SU-DHL-6 (cell line): ENCODE results near the gene LRRC74A.

Experiments
- H2AFZ ChIP-seq: fragments of 200-600 bp; sonication (generic); 2 replicates; pipeline ENCODE4 v1.6.1; 2014; ENCODE audit warnings: low read depth, mild to moderate bottlenecking, moderate library complexity, mixed read lengths, antibody characterized with exemption, low read length; ENCODE audit not compliant: severe bottlenecking
- H3F3A ChIP-seq: fragments of 200-600 bp; shearing (Covaris generic); 2 replicates; pipeline ENCODE4 v1.6.0; 2016; ENCODE audit warnings: antibody characterized with exemption, mild to moderate bottlenecking; ENCODE audit not compliant: insufficient read depth
- H3K27ac ChIP-seq: fragments of 200-600 bp; sonication (generic); 2 replicates; pipeline ENCODE4 v1.5.1; 2016; ENCODE audit warnings: low read depth, mild to moderate bottlenecking, low read length, moderate library complexity, mixed read lengths
- H3K27me3 ChIP-seq: fragments of 200-600 bp; sonication (generic), shearing (Covaris generic); 2 replicates; pipeline ENCODE4 v1.6.0; 2014; ENCODE audit warnings: mild to moderate bottlenecking, low read length
- H3K36me3 ChIP-seq: fragments of 200-600 bp; sonication (generic); 2 replicates; pipeline ENCODE4 v1.6.1; 2014; ENCODE audit warnings: mild to moderate bottlenecking, low read length, mixed read lengths
- H3K4me2 ChIP-seq: fragments of 300-600, 200-600 bp; shearing (Covaris generic), sonication (generic); 2 replicates; pipeline ENCODE4 v1.6.0; 2014; ENCODE audit warnings: low read length, low read depth, mild to moderate bottlenecking; ENCODE audit not compliant: poor library complexity, severe bottlenecking
- H3K4me3 ChIP-seq: fragments of 200-600 bp; sonication (generic); 2 replicates; pipeline ENCODE4 v1.5.1; 2014; ENCODE audit warnings: antibody characterized with exemption, low read length, mild to moderate bottlenecking, mixed read lengths; ENCODE audit not compliant: insufficient read depth, poor library complexity, severe bottlenecking
- H3K79me2 ChIP-seq: fragments of 200-600 bp; sonication (generic); 2 replicates; pipeline ENCODE4 v1.6.1; 2014; ENCODE audit warnings: mild to moderate bottlenecking, low read length, moderate library complexity; ENCODE audit not compliant: insufficient read depth
- H3K9ac ChIP-seq: fragments of 200-600 bp; sonication (generic); 2 replicates; pipeline ENCODE4 v1.7.0; 2014; ENCODE audit warnings: mild to moderate bottlenecking, low read length
- H3K9me2 ChIP-seq: fragments of 200-600 bp; sonication (generic); replicated peaks from 2 replicates; pipeline ENCODE4 v1.6.1; 2014; ENCODE audit warnings: low read length; ENCODE audit not compliant: insufficient read depth
- H3K9me3 ChIP-seq: fragments of 200-600 bp; sonication (generic); 2 replicates; pipeline ENCODE4 v1.6.1; 2014; ENCODE audit warnings: low read length, mixed read lengths; ENCODE audit not compliant: insufficient read depth
- H4K20me1 ChIP-seq: fragments of 200-600 bp; sonication (generic); 2 replicates; pipeline ENCODE4 v1.6.1; 2014; ENCODE audit warnings: low read depth, mild to moderate bottlenecking, antibody characterized with exemption, low read length, moderate library complexity, mixed read lengths
- CTCF ChIP-seq: fragments of 200-600 bp; sonication (generic); IDR thresholded peaks from one replicate; pipeline ENCODE4 v1.5.1; 2017; ENCODE audit warnings: antibody characterized with exemption, mild to moderate bottlenecking, low read length, moderate library complexity; ENCODE audit not compliant: insufficient read depth, poor library complexity, severe bottlenecking
- EZH2phosphoT487 ChIP-seq: fragments of 200-600 bp; sonication (generic), shearing (Covaris generic); conservative IDR thresholded peaks from 2 replicates; pipeline ENCODE4 v1.6.1; 2018; ENCODE audit warnings: mild to moderate bottlenecking, antibody characterized with exemption, low read length, moderate library complexity, mixed read lengths

The LRRC74A gene

GRCh38 chr14:76863724-76864407 is 37.7 kb downstream of the LRRC74A start:
- H3K27me3 ChIP-seq, result no peaks in the 10 kb centered on the region
- H3F3A ChIP-seq, result no peaks in the 10 kb centered on the region
- H3K9me2 ChIP-seq, result no peaks in the 10 kb centered on the region
- H4K20me1 ChIP-seq, result no peaks in the 10 kb centered on the region
- TF ChIP-seq CTCF (no peak), EZH2phosphoT487 (no peak)
- no peak overlapping the region for H2AFZ ChIP-seq
- no peak overlapping the region for H3K4me2 ChIP-seq
- H3K9ac ChIP-seq, result no peak overlapping the region
- no peaks in the 10 kb centered on the region for H3K9me3 ChIP-seq
- no peak overlapping the region for H3K27ac ChIP-seq
- no peaks in the 10 kb centered on the region for H3K79me2 ChIP-seq
- H3K4me3 ChIP-seq, result no peak overlapping the region
- no peaks in the 10 kb centered on the region for H3K36me3 ChIP-seq

GRCh38 chr14:76866456-76866855 is 40.2 kb downstream of the LRRC74A start:
- Histone ChIP-seq H3K79me2 (no peaks in the 10 kb centered on the region), H3K36me3 (no peaks in the 10 kb centered on the region), H3K9me3 (no peaks in the 10 kb centered on the region), H3K4me2 (no peak overlapping the region), H2AFZ (no peak overlapping the region), H4K20me1 (no peaks in the 10 kb centered on the region), H3K27me3 (no peaks in the 10 kb centered on the region), H3K27ac (no peak overlapping the region), H3K4me3 (no peak overlapping the region), H3F3A (no peaks in the 10 kb centered on the region), H3K9ac (no peak overlapping the region), H3K9me2 (no peaks in the 10 kb centered on the region)
- TF ChIP-seq CTCF, result no peak
- TF ChIP-seq EZH2phosphoT487, result no peak

GRCh38 chr14:76867516-76868453 is 41.6 kb downstream of the LRRC74A start:
- no peaks in the 10 kb centered on the region for H4K20me1 ChIP-seq
- H3K79me2 ChIP-seq, result no peaks in the 10 kb centered on the region
- no peaks in the 10 kb centered on the region for H3K27me3 ChIP-seq
- H3K36me3 ChIP-seq, result no peaks in the 10 kb centered on the region
- H2AFZ ChIP-seq, result no peak overlapping the region
- H3K4me3 ChIP-seq, result no peak overlapping the region
- no peak for TF ChIP-seq CTCF
- TF ChIP-seq EZH2phosphoT487, result no peak
- no peaks in the 10 kb centered on the region for H3K9me3 ChIP-seq
- H3K4me2 ChIP-seq, result no peak overlapping the region
- no peaks in the 10 kb centered on the region for H3F3A ChIP-seq
- H3K9me2 ChIP-seq, result no peaks in the 10 kb centered on the region
- no peak overlapping the region for H3K27ac ChIP-seq
- H3K9ac ChIP-seq, result no peak overlapping the region
